GM18520 (cell line): ENCODE results near the gene TTC9B.

Source experiments
- ATAC-seq: cut with Tn5 transposase; IDR thresholded peaks from one replicate; pipeline ENCODE4 v1.9.1; 2021; ENCODE audit not compliant: unreplicated experiment

TTC9B gene

DNA sequence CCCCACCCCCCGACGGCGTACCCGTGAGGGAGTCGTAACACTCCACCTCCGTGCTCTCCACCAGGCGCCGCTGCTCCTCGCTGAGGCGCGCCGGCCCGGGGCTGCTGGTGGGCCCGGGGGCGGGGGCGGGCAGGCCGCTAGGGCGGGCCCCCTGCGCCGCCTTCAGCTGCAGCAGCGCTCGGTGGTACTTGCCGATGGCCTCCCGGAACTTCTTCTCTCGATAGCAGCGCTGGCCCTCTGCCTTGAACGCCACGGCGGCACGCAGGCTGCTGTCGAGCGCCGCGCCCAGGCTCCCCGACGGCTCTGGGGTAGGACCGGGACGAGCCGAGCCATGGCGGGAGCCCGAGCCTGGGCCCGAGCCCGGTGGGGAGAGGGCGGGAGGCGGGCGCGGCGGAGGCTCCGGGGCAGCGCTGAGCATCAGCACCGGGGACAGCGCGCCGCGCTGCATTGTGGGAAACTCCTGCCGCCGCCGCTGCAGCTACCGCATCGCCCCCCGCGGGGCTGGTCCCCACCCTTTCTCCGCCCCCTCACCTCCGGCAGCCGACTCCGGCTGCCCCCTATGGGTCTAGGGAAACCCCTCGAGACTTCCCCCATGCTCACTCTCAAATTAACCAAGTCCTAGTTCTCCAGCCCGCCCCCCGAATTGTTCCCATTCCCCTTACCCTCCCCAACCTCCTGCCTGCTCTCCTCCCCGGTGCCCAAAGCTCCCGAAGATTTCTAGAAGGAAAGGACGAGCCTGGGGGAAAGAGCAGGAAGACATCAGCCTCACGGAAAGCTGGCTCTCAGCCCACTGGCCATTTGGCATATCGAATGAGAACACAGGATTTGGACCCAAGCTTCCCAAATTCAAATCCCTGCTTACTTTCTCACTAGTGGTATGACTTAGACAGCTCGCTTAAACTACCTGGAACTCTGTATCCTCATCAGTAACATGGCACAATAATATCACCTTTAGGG lies at the start of gene TTC9B:
TSS of gene TTC9B (minus strand) at position 451 of the 957 bp plus-strand sequence. CDS start at position 448, 3 bp downstream.
- no peak for ATAC-seq

- ATAC-seq, result no peak
Measured at GRCh38 chr19:40267601-40267997, 49.4 kb upstream of the TTC9B start.

DNA sequence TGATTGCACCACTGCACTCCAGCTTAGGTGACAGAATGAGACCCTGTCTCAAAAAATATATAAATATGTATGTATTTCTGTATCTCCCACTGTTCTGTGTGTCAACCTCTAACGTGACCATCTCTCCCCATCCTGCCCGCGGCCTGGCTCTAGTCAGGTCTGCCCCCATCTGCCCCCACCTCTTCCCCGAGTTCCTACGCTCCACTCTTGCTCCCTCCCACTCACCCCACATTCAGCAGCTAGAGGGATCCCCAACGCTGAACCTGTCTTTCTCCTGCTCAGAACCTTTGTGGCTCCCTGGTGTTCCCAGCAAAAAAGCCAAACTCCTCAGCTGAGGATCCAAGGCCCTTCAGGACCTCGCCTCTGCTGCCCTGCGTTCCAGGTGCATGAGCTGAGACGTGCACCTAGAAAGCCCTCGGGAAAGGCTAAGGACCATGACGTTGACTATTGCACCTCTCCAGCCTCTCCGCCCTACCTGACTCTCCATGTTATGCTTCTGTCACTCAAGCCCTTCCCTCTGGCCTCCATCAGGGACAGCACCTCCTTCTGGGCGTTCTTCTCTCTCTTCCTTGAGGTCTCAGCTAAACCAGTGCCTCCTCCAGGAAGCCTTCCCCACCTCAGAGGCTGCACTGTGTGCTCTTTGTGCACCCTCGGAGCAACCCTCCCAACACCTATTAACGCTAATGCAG lies 48.9 kb upstream of the TTC9B start:
- no peak for ATAC-seq

DNA sequence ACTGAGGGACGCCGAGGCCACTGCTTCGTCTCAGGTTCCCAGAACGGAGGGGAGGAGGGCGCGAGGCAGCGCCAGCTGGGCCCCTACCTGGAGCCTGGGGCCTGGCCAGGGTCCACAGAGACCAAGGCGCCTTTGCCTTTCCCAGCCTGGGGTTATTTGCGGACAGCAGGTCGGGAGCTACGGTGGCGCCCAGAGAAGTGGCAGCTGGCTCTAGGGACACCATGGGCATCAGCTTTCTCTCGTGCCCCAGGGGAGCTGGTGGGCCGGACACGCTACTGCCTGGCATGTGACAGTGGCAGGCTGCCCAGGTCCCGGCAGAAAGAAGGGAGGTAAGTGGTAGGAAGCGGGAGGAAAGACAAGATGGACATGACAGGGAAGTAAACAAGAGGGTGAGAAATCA lies 47.9 kb upstream of the TTC9B start:
- no peak for ATAC-seq

- ATAC-seq, result no peak
Measured at GRCh38 chr19:40265763-40266099, 47.5 kb upstream of the TTC9B start.

DNA sequence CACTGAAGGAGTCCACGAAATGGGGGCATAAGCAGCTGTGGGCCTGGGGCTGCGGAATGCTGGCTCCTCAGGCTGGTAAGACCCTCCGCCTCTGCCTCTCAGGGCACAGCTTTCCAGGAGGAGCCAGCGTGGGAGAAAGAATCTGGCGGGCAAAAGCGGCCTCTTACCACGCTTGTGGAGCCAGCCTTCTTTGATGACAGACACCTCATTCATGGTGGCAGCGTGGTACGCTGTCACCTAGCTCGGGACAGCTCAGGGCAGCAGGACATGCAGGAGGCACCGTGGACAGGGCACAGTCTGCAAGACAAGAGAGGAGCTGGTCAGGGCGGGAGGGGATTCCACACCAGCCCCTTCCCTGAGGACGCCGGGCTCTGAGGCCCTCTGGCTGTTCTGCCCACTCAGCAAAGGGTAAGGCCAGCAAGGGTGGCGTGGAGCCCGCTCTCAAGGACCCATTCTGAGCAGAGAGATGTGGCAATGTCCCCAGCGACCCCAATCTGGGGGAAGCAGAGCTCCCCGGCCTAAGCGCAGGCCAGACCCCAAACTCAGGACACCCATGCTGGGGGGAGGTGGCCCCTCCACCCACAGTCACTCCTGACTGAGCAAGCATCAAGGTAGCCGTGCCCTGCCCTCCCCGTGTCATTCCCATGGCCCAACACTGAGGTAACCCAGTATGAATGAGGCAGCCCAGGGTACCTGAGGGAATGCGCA lies 47.0 kb upstream of the TTC9B start:
- ATAC-seq, result no peak

DNA sequence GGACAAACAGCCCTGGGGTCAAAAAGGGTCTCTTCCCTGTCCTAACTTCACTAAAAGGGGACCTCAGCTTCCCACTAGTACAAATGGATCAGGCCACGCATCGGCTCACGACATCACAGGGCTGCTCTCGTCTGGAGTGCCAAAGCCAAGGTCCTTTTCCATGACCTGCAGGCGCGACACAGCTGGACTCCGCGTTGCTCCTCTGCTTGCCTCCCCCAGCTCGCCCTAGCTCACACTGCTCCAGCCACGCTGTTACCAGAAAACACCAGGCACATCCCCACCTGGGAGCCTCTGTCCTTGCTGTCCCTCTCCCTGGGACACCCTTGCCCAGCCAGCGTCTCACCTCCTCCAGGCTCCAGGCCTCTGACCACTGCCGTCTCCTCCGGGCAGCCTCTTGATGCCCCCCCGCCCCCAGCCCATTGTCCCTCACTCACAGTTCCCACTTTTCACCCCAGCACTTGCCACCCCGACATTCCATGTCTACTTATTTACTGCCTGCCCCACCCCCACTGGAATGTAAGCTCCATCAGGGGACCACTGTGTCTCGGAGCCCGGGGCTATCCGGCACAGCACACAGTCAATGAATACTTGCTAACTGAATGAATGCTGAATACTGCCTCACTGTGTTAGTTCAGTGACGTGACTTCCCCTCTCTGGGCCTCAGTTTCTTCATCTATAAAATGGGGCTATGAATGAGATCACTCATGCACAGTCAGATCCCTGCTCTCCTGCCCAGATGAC lies 46.3 kb upstream of the TTC9B start:
- no peak for ATAC-seq

DNA sequence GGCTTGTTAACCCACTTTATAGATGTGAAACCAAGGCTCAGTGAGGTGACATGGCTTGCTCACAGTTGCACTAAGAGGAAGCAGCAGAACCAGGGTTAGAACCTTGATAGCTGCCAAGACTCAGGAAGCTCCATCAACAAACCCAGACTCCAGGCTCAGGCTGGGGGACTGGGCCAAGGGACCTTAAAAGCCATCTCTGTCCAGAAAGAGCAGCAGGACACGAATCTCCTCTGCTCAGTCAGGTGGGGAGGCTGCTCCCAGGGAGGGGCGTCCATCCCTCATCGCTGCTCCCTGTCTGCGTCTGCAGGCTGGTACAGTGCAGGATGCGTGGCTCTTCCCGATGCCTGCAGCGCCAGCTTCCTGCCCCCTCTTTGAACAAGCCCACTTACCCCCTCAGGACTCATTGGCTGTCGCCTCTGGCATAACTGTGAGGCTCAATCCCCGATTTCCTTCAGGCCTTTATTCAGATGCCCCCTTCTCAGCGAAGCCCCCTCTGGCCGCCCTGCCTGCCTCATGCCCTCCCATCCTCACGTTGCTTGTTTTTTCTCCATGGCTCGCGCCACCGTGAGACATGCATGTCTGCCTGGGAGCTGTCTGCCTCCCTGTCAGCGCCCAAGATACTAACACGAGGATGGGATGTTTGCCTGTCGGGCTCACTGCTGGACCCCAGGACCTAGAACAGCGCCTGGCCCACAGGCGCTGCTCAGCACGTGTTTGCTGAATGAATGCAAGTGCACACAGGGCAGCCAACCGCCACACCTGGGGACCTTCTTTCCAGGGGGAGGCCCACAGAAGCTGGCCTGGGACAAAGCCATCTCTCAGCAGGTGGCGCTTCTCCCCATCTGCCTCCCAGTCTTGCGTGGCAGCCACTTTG lies 45.5 kb upstream of the TTC9B start:
- ATAC-seq, result no peak

DNA sequence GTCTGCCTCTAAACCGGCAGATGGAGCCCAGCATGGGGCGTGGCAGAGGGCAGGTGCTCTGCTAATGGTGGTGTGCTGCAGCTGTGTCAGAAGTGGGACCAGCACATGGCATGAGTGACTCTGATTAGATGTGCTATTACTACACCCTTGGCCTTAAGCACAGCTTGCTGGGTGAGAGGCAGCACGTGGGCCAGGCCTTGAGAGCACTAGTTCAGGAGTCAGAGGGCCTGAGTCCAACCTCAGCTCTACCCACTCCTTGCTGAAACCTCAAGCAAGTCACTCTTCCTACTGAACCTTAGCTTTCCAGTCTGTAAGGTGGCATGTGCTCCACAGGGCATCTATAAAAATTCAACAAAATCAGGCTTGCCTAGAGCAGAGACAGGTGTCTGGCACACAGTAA lies 44.2 kb upstream of the TTC9B start:
- ATAC-seq, result no peak

- ATAC-seq, result no peak
Measured at GRCh38 chr19:40261631-40262030, 43.4 kb upstream of the TTC9B start.

DNA sequence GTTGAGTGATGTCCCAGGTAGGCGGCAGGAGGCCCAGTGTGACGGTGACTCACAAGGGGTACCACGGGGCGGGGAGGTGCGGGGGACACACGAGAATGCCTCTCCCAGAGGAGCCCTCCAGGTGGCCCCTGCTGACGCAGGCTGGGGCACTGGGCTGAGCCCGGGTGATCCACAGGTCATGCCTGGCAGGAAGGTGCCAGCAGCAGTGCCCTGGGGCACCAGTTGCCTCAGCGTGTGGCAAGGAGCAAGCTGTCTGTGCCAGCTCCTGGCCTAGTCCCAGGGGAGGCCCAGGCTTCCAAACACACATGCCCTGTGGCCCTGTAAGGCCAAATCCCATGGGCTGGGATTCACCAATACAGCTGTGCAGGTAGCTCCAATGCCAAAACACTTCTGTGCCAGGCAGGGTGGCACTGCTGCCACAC lies 38.9 kb upstream of the TTC9B start:
- no peak for ATAC-seq

DNA sequence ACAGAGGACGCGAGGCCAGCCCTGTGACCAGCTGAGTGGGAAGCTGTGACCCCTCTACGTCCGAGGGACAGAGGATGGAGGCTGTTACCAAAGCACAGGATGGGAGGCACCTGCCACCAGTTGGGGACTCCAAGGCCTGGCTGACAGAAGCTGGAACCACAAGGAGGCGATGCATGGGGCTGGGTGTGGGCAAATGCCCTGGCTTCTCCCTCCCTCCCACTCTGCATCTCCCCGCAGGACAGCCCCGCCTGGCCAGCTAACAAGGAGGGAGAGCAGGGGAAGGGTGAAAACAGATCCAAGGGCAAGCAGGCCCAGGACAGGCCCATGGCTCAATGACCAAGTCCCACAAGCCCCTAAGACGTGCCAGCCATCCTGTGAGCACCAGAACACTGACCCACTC lies 38.3 kb upstream of the TTC9B start:
- ATAC-seq, result no peak

DNA sequence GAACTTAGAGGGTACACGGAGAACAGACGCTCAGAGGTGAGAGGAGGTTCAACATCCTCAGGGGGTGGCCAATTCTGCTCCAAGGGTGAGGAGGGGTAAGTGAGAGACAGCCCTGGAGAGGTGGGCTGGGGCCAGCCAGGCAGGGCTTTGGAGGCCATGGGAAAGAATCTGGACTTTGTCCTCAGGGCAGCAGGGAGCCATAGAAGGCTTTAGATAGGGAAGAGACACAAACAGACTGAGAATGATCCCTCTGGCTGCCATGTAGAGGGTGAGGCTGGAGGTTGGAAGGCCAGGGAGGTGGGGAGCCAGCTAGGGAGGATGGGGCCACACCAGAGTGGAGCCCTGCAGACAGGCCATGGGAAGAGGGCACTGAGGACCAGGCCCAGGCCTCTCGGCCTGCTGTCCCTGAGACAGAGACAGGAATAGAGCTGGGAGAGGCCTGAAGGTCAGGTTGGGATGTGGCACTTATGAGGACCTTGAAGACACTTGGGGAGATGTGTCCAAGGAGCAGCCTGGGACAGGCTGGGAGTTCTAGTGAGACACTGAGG lies 37.5 kb upstream of the TTC9B start:
- no peak for ATAC-seq

GRCh38 chr19:40254714-40255418 lies 36.7 kb upstream of the TTC9B start:
- no peak for ATAC-seq

GRCh38 chr19:40253611-40254092 lies 35.5 kb upstream of the TTC9B start:
- ATAC-seq, result no peak

GRCh38 chr19:40252395-40252794 lies 34.2 kb upstream of the TTC9B start:
- ATAC-seq, result no peak

- ATAC-seq, result no peak
Measured at GRCh38 chr19:40251991-40252390, 33.8 kb upstream of the TTC9B start.

- ATAC-seq, result no peak
Measured at GRCh38 chr19:40251244-40251643, 33.1 kb upstream of the TTC9B start.

DNA sequence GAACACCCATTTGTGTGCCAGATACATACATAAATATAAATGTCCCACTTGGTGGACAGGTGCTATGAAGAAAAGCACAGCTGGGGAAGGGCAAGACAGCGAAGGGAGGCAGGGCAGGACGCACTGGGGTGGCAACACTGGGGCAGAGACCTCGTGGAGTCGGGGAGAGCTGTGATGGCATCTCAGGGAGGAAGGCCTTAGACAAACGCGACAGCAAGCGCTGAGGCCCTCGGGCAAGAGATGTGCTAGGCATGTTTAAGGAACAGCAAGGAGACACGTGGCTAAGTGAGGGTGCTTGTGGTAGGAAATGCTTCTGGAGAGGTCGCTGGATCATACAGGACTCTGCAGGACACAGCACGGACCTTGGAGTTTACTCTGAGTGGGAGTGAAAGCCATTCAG lies 31.6 kb upstream of the TTC9B start:
- no peak for ATAC-seq
